Globus pallidus (tissue), 1 donor: ENCODE results near the gene KSR2.
"Not testable (repeated sequence)": the region's sequence is repeated elsewhere in the genome, so short reads cannot be mapped to it uniquely, and the experiment has no call there.

Experiments
- DNase-seq: peaks from one replicate; pipeline ENCODE4 v3.0.0-alpha.2; 2015; ENCODE audit warnings: low spot score

KSR2 gene

GRCh38 chr12:117968826-117969659 is at the start of gene KSR2:
KSR2 (minus strand) TSS chr12:117968990; CDS start chr12:117968255, 735 bp downstream.
- peak; percentile 7 for DNase-seq

- no peak for DNase-seq
These were observed 49.1 kb upstream of the KSR2 start for GRCh38 chr12:118017926-118018325.

DNA sequence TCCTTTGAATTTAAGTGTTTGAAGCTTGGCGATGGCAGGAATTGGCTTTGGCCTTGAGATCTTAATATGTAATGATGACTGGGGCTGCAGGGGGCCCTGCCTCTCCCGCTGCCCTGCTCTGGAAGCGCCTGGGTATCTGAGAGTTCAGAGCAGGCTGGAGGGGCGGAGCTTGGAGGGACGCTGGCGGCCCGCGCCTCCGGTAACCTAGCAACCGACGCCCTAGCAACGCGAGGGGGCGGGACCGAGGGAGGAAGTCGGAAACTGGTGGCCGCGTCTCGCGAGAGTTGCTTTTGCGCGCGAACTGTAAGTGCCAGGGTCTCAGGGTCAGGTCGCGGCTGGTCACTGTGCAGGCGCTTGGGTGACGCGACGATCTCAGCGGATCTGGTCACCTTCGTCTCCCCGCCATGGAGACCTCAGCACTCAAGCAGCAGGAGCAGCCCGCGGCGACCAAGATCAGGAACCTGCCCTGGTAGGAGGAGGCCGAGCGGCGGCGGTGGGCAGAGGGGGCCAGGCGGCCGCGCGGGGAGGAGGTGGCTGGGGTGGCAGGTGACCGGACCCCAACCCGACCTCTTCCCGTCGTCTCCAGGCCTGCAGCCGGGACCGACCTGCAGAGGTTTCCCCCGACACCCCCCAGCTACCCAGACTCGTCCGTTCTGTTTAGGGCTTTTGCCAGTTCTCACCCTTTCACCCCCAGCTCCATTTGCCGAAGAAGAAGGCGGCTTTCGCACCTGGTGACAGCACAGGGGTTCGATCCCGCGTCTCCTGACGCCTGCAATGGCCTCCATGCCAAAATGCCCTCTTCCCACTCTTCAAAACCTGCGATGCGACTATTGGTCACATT is 47.9 kb upstream of the KSR2 start, which contains the start of gene RFC5:
RFC5 (plus strand) TSS at position 280 of the 841 bp plus-strand sequence; CDS start at position 405, 125 bp downstream.
- peak; percentile 94 for DNase-seq

GRCh38 chr12:118015944-118016343 is 47.2 kb upstream of the KSR2 start:
- no peak for DNase-seq

- no peak for DNase-seq
These were observed 46.5 kb upstream of the KSR2 start for GRCh38 chr12:118015306-118015705.

GRCh38 chr12:118013283-118013682 is 44.5 kb upstream of the KSR2 start:
- DNase-seq = no peak

DNA sequence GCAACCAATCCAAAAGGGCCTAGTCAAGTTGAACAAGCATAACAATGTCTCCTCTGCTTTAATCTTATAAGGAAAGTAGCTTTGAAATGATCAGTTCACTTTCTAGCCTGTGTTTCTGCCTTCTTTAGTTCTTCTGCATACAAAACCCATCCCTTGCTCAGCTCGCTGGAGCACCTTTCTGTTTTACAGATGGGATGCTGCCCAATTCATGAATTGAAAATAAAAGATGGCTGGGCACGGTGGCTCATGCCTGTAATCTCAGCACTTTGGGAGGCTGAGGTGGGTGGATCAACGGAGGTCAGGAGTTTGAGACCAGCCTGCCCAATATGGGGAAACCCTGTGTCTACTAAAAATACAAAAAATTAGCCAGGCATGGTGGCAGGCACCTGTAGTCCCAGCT is 43.2 kb upstream of the KSR2 start:
- no peak for DNase-seq

GRCh38 chr12:118011377-118011776 is 42.6 kb upstream of the KSR2 start:
- DNase-seq = no peak

DNA sequence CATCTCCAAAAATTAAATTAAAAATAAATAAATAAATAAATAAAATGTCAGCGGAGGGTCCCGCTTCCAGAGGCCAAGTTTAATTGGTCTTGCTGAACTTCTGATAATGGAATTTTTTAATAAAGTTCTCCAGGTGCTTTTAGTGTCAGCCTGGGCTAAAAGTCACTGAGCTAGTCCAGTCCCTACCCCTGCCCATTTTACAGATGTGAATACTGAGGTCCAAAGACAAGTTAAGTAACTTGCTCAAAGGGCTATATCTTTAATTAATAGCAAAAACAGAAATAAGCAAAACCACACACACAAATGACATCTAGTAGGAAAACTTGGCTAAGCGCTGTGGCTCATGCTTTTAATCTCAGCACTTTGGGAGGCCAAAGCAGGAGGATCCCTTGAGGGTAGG is 42.1 kb upstream of the KSR2 start:
- no peak for DNase-seq

DNA sequence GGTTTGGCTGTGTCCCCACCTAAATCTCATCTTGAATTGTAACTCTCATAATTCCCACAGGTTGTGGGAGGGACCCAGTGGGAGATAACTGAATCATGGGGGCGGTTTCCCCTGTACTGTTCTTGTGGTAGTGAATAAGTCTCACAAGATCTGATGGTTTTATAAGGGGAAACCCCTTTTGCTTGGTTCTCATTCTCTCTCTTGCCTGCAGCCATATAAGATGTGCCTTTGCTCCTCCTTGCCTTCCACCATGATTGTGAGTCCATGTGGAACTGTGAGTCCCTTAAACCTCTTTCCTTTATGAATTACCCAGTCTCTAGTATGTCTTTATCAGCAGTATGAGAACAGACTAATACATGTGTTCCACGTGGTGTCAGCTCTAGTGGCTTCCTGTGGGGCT is 31.0 kb upstream of the KSR2 start:
- not testable (repeated sequence) for DNase-seq

- no peak for DNase-seq
These were observed 29.9 kb upstream of the KSR2 start for GRCh38 chr12:117998719-117999118.

DNA sequence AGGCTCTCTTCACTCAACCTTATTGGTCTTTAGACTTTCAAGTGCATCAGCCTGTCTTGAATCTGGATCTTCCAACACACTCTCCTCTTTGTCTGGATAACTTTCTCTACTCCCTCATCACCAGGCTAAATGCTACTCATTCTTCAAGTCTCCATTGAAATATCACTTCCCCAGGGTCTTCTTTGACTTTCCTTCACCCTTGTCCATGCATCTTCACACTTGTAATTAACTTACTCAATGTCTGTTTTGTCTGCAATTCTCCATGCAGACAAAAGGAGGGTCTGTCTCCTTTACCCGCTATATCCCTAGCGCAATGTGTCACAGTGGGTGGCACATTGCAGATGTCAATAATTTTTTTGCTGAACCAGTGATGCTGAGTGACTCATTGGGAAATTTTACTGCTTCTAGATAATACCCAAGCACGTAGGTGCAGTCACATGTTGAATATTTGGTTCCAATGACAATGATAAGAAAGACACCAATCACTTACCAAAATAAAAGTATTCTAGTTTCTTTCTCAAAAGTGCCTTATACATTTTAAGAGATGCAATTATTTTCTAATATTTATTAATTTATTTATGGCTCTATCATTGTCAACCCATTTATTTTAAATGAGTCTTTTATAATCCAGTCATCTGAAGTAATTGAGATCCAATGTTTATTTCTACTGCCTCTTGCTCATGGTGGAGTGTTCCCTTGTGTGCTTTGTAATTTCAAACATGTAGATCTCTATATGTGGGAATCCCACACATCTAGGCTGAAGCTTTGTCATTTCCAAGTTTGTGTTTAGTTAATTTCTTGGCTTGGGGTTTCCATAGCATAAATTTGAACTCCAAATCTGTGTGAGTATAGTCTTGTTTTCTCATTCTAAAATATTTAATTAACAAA is 26.0 kb upstream of the KSR2 start:
- no peak for DNase-seq

GRCh38 chr12:117986705-117987469 is 18.1 kb upstream of the KSR2 start:
- DNase-seq = no peak

GRCh38 chr12:117985182-117985581 is 16.4 kb upstream of the KSR2 start:
- no peak for DNase-seq

DNA sequence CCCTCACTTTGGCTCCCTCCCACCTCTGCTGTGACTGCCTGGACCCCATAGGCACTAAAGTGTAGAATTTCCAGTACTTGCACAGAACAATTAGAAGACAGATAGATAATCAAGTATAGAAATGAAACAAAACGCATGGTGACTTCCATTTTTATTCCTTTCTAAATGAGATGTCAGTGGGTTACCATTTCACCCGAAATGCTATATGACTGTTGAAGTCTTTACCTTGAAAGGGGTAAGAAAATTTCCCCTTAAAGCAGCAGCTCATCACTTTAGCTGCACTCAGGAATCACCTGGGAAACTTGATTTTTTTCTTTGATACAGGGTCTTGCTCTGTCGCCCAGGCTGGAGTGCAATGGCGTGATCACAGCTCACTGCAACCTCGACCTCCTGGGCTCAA is 12.5 kb upstream of the KSR2 start:
- no peak for DNase-seq

GRCh38 chr12:117980616-117981015 is 11.8 kb upstream of the KSR2 start:
- no peak for DNase-seq

DNA sequence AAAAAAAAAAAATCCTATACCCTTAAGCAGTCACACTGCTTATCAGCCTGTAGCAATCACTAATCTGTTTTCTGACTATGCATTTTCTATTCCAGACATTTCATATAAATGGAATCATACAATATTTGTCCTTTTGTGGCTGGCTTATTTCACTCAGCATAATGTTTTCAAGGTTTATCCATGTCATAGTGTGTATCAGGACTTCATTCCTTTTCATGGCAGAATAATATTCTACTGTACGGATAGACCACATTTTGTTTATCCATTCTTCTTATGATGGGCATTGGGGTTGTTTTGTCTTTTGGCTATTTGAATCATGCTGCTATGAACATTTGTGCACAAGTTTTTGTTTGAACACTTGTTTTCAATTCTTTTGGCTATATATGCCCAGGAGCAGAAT is 8.6 kb upstream of the KSR2 start:
- DNase-seq = no peak

DNA sequence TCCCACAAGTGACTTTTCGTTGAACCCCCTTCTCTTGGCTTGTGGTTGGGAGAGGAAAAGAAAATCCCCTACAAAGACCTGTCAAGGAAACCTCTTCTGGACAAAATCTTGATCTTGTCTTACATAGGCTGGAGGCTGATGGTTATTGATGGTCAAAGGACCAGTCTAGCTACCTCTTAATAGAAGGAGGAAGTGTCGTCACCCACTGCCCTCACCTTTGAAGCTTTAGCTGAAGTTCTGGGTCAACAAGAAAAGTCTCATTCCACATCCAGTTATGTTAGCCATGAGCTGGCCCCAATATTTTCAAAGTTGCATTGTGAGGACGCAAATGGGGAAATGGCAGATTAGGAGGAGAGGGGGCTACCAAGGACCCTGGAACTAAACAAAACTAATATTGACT is 6.2 kb upstream of the KSR2 start:
- no peak for DNase-seq

GRCh38 chr12:117972301-117972700 is 3.5 kb upstream of the KSR2 start:
- no peak for DNase-seq

DNA sequence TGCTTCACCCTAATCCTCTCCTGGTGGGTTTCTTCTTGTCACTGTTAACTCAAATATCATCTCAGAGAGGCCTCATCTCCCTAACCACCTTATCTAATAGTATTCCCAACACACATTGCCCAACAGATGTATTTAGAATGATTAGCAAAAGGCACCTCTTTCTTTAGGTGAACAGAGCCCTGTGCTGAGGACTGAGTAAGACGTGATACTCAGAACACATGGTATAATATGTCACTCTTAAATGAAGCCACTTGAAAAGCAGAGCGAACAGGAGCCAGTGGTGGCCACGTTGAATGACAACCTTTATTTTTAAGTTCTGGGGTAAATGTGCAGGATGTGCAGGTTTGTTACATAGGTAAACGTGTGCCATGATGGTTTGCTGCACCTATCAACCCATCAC is 1.5 kb upstream of the KSR2 start:
- no peak for DNase-seq

GRCh38 chr12:117968151-117968789 is 520 bp downstream of the KSR2 start:
- no peak for DNase-seq
